Astrocyte (in vitro differentiated cells and primary cell): ENCODE data around the gene BMP6. TPM values are rescaled to one million over a fixed set of nuclear protein-coding genes. Genes with fewer than 3 reads are reported as not detected.

Experiments used
- DNase-seq: peaks from one replicate; pipeline ENCODE4 v3.0.0-alpha.2; 2010; ENCODE audit warnings: low read depth
- FAIRE-seq: peaks from 2 replicates; lab custom pipeline; 2011; peaks lifted over from hg19 to GRCh38; lab: Jason Lieb, UNC
- H2AFZ ChIP-seq: 2 replicates; pipeline ENCODE4 v1.6.0; 2012; ENCODE audit warnings: low read depth, low read length, inconsistent platforms
- H3K27ac ChIP-seq: 2 replicates; pipeline ENCODE4 v1.5.1; 2011; ENCODE audit warnings: low read depth, low read length, inconsistent platforms
- H3K27me3 ChIP-seq: 2 replicates; pipeline ENCODE4 v1.6.0; 2011; ENCODE audit warnings: low read length, inconsistent platforms; ENCODE audit not compliant: insufficient read depth
- H3K36me3 ChIP-seq: 2 replicates; pipeline ENCODE4 v1.5.1; 2011; ENCODE audit warnings: low read length, inconsistent platforms; ENCODE audit not compliant: insufficient read depth
- H3K4me1 ChIP-seq: 2 replicates; pipeline ENCODE4 v1.5.1; 2011; ENCODE audit warnings: low read length, inconsistent platforms; ENCODE audit not compliant: insufficient read depth
- H3K4me2 ChIP-seq: 2 replicates; pipeline ENCODE4 v1.6.0; 2012; ENCODE audit warnings: low read length, inconsistent platforms
- H3K4me3 ChIP-seq: 2 replicates; pipeline ENCODE4 v1.5.1; 2011; ENCODE audit warnings: low read depth, mild to moderate bottlenecking, low read length, inconsistent platforms; ENCODE audit not compliant: insufficient read depth
- H3K79me2 ChIP-seq: 2 replicates; pipeline ENCODE4 v1.6.0; 2012; ENCODE audit warnings: mild to moderate bottlenecking, low read length, inconsistent platforms; ENCODE audit not compliant: insufficient read depth
- H3K9ac ChIP-seq: 2 replicates; pipeline ENCODE4 v1.6.0; 2012; ENCODE audit warnings: mild to moderate bottlenecking, low read length, inconsistent platforms
- H3K9me3 ChIP-seq: 2 replicates; pipeline ENCODE4 v1.5.1; 2012; ENCODE audit warnings: low read depth, mild to moderate bottlenecking, low read length, inconsistent platforms; ENCODE audit not compliant: insufficient read depth
- H4K20me1 ChIP-seq: 2 replicates; pipeline ENCODE4 v1.6.0; 2012; ENCODE audit warnings: low read length, inconsistent platforms; ENCODE audit not compliant: insufficient read depth
- H3K27ac Mint-ChIP-seq: one replicate; pipeline ENCODE4 v1.8.0; 2021; ENCODE audit warnings: mild to moderate bottlenecking, mixed read lengths; ENCODE audit not compliant: unreplicated experiment
- H3K27me3 Mint-ChIP-seq: one replicate; pipeline ENCODE4 v1.8.0; 2021; ENCODE audit warnings: low read depth, mixed read lengths; ENCODE audit not compliant: unreplicated experiment
- H3K36me3 Mint-ChIP-seq: one replicate; pipeline ENCODE4 v1.8.0; 2021; ENCODE audit warnings: low read depth, mixed read lengths; ENCODE audit not compliant: unreplicated experiment
- H3K4me1 Mint-ChIP-seq: one replicate; pipeline ENCODE4 v1.8.0; 2021; ENCODE audit warnings: low read depth, mixed read lengths; ENCODE audit not compliant: unreplicated experiment
- H3K4me3 Mint-ChIP-seq: one replicate; pipeline ENCODE4 v1.8.0; 2021; ENCODE audit warnings: mild to moderate bottlenecking, moderate library complexity, mixed read lengths; ENCODE audit not compliant: unreplicated experiment
- H3K9me3 Mint-ChIP-seq: one replicate; pipeline ENCODE4 v1.8.0; 2021; ENCODE audit warnings: mild to moderate bottlenecking, mixed read lengths; ENCODE audit not compliant: unreplicated experiment
- CTCF ChIP-seq: IDR thresholded peaks from 2 replicates; pipeline ENCODE4 v1.5.1; 2011; ENCODE audit warnings: low read depth, mild to moderate bottlenecking, inconsistent platforms, low read length, moderate library complexity; ENCODE audit not compliant: insufficient read depth
- EZH2 ChIP-seq: IDR thresholded peaks from 2 replicates; pipeline ENCODE4 v1.6.1; 2012; ENCODE audit warnings: mild to moderate bottlenecking, low read length, inconsistent platforms; ENCODE audit not compliant: insufficient read depth
- total RNA-seq: library from RNA; stranded (reverse); gene quantifications from 2 replicates; pipeline ENCODE4 v1.2.1, GENCODE V29; 2021

The BMP6 gene
- total RNA-seq, 1 donor from 2014 or later: 2.8 TPM

- Mint-ChIP-seq H3K36me3 (no peaks in the 10 kb centered on the region), H3K27me3 (peaks cover 22% of the 10 kb centered on the region), H3K4me1 (no peaks in the 10 kb centered on the region), H3K9me3 (no peaks in the 10 kb centered on the region), H3K4me3 (no peak overlapping the region), H3K27ac (no peak overlapping the region)
- Histone ChIP-seq H3K9me3 (no peaks in the 10 kb centered on the region), H3K4me2 (no peak overlapping the region), H3K4me1 (no peaks in the 10 kb centered on the region), H3K36me3 (no peaks in the 10 kb centered on the region), H3K27ac (no peak overlapping the region), H3K27me3 (peaks cover 14% of the 10 kb centered on the region), H3K4me3 (no peak overlapping the region), H2AFZ (no peak overlapping the region), H4K20me1 (no peaks in the 10 kb centered on the region), H3K9ac (no peak overlapping the region), H3K79me2 (no peaks in the 10 kb centered on the region)
- no peak for FAIRE-seq
- no peak for DNase-seq
- no peak for TF ChIP-seq CTCF
- TF ChIP-seq EZH2: no peak
These were observed 50.6 kb downstream of the BMP6 start for GRCh38 chr6:7776509-7776908.

GRCh38 chr6:7777074-7777473, 51.2 kb downstream of the BMP6 start:
- no peaks in the 10 kb centered on the region for H3K4me1 ChIP-seq
- H3K4me3 ChIP-seq: no peak overlapping the region
- H3K27me3 ChIP-seq: peaks cover 14% of the 10 kb centered on the region
- H3K4me3 Mint-ChIP-seq: no peak overlapping the region
- no peaks in the 10 kb centered on the region for H3K9me3 ChIP-seq
- no peak overlapping the region for H3K27ac Mint-ChIP-seq
- DNase-seq (no peak), FAIRE-seq (no peak)
- H3K36me3 Mint-ChIP-seq: no peaks in the 10 kb centered on the region
- TF ChIP-seq CTCF (no peak), EZH2 (no peak)
- no peaks in the 10 kb centered on the region for H3K79me2 ChIP-seq
- H3K27ac ChIP-seq: no peak overlapping the region
- no peaks in the 10 kb centered on the region for H3K36me3 ChIP-seq
- H3K9ac ChIP-seq: no peak overlapping the region
- H3K9me3 Mint-ChIP-seq: no peaks in the 10 kb centered on the region
- H3K27me3 Mint-ChIP-seq: peaks cover 24% of the 10 kb centered on the region
- H2AFZ ChIP-seq: no peak overlapping the region
- H3K4me1 Mint-ChIP-seq: no peaks in the 10 kb centered on the region
- H3K4me2 ChIP-seq: no peak overlapping the region
- H4K20me1 ChIP-seq: no peaks in the 10 kb centered on the region

GRCh38 chr6:7781240-7781639, 55.3 kb downstream of the BMP6 start:
- Mint-ChIP-seq H3K36me3 (no peaks in the 10 kb centered on the region), H3K4me1 (no peaks in the 10 kb centered on the region), H3K27ac (no peak overlapping the region), H3K4me3 (no peak overlapping the region), H3K9me3 (no peaks in the 10 kb centered on the region), H3K27me3 (peaks cover 18% of the 10 kb centered on the region)
- H3K36me3 ChIP-seq: no peaks in the 10 kb centered on the region
- H4K20me1 ChIP-seq: no peaks in the 10 kb centered on the region
- H3K4me1 ChIP-seq: no peaks in the 10 kb centered on the region
- H3K27me3 ChIP-seq: peaks cover 7% of the 10 kb centered on the region
- no peaks in the 10 kb centered on the region for H3K9me3 ChIP-seq
- no peaks in the 10 kb centered on the region for H3K79me2 ChIP-seq
- H3K4me3 ChIP-seq: no peak overlapping the region
- no peak overlapping the region for H3K9ac ChIP-seq
- FAIRE-seq (no peak), DNase-seq (no peak)
- TF ChIP-seq EZH2: no peak
- TF ChIP-seq CTCF: no peak
- no peak overlapping the region for H3K4me2 ChIP-seq
- H2AFZ ChIP-seq: no peak overlapping the region
- no peak overlapping the region for H3K27ac ChIP-seq
